ENCODE results near the gene RPS15A. TPM values are rescaled to one million over a fixed set of nuclear protein-coding genes. Genes with fewer than 3 reads are reported as not detected.

Gene RPS15A
- total RNA-seq, 4 donors from 2014 or later: 732 to 4,133 (median 2,636) TPM

DNA sequence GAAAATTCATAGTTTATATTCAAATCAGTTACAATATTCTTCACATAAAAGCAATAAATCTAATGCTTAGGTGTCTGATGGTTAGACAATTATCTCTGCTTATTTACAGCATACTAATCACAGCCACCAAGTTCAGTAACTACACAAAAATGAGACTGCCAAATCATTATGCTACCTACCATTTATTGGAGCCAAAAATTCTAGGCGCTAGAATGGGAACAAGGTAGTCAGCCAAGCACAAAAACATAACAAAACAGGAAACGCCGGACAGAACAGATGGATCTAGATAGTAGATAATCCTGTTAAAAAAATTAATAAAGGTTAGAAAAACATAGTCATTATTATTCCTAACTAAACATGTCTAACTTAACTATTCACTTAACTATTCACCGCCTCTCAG is 7.6 kb upstream of the RPS15A start:
- intact Hi-C loops (cut with DNase I): no loop called here
- Histone ChIP-seq H3K9me3 (no peaks in the 10 kb centered on the region), H3K4me1 (peaks cover 8 to 57% (median 32%) of the 10 kb centered on the region in 3 donors), H3K27ac (no peak overlapping the region), H3K4me3 (no peak overlapping the region), H3K36me3 (peaks cover 6 to 58% (median 20%) of the 10 kb centered on the region in 3 donors), H3K27me3 (no peaks in the 10 kb centered on the region)
- WGBS, 2 donors: 57 to 66% methylated on average over 4 of the region's 4 CpGs
- DNase-seq: no peak
- TF ChIP-seq, protein P1, sequence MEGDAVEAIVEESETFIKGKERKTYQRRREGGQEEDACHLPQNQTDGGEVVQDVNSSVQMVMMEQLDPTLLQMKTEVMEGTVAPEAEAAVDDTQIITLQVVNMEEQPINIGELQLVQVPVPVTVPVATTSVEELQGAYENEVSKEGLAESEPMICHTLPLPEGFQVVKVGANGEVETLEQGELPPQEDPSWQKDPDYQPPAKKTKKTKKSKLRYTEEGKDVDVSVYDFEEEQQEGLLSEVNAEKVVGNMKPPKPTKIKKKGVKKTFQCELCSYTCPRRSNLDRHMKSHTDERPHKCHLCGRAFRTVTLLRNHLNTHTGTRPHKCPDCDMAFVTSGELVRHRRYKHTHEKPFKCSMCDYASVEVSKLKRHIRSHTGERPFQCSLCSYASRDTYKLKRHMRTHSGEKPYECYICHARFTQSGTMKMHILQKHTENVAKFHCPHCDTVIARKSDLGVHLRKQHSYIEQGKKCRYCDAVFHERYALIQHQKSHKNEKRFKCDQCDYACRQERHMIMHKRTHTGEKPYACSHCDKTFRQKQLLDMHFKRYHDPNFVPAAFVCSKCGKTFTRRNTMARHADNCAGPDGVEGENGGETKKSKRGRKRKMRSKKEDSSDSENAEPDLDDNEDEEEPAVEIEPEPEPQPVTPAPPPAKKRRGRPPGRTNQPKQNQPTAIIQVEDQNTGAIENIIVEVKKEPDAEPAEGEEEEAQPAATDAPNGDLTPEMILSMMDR (IDR thresholded peaks at IDR 0.05): no peak
- no peak for TF ChIP-seq POLR2A (IDR thresholded peaks at IDR 0.05)

DNA sequence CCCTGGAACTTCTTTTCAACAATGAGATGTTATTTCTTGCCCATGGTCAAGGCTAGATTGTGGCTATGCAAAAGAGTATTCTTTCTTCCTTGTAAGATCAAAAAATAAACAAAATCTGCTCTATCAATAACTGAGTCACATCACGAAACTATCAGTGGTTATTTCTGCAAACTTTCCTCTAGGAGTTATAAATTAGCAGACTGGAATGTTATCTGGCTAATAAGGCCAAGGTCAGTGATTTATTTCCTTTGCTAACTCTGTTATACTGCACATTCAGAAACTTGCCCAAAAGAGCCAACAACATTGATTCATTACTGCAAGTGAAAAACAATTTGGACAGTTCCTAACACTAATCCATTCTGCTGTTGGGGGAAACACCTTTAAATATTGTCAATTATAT is 6.2 kb upstream of the RPS15A start:
- TF ChIP-seq POLR2A (IDR thresholded peaks at IDR 0.05): no peak
- TF ChIP-seq, protein P1 (IDR thresholded peaks at IDR 0.05): no peak
- 65 to 84% methylated on average over 1 of the region's 1 CpG for WGBS, 2 donors
- Histone ChIP-seq H3K27me3 (no peaks in the 10 kb centered on the region), H3K4me3 (no peak overlapping the region), H3K9me3 (no peaks in the 10 kb centered on the region), H3K36me3 (peaks cover 6 to 70% (median 20%) of the 10 kb centered on the region in 3 donors), H3K27ac (no peak overlapping the region), H3K4me1 (peaks cover 8 to 50% (median 27%) of the 10 kb centered on the region in 3 donors)
- intact Hi-C loops (cut with DNase I): no loop called here
- no peak for DNase-seq

DNA sequence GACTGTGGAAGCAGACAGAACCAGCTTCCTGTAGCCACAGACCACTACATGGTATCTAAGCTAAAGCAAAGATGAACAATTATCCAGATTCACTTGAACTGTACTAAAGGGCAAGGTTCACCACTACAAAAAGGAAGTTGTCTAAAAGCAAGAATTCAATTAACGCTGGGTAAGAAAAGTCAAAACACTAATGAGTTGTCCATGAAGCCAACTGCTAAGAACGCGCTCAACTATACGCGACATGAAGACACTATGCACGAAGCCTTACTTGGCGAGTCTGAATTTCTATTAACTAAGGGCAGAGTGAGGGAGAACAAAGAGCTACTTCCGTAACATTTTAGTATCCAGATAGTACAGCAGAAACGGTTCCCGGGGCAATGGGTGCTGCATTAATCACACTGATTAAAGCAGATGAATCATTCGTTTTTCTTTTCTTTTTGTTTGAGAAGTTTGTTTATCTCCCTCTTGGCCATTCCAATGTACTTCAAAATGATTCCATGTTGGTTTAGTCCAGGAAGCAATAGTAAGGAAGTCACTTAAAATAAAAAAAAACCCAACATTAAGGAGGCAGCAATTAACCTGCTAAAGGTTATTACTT is 2.8 kb upstream of the RPS15A start:
- intact Hi-C loops (cut with DNase I): no loop called here
- Histone ChIP-seq H3K36me3 (peaks cover 6 to 73% (median 20%) of the 10 kb centered on the region in 3 donors), H3K27me3 (no peaks in the 10 kb centered on the region), H3K27ac (peak overlapping the region in 3 of 4 donors; percentile 30 to 37 (median 34)), H3K4me1 (peaks cover 11 to 45% (median 27%) of the 10 kb centered on the region in 3 donors), H3K9me3 (no peaks in the 10 kb centered on the region), H3K4me3 (no peak overlapping the region)
- no peak for DNase-seq
- 53 to 64% methylated on average over 11 of the region's 11 CpGs for WGBS, 2 donors
- TF ChIP-seq, protein P1 (IDR thresholded peaks at IDR 0.05): no peak
- no peak for TF ChIP-seq POLR2A (IDR thresholded peaks at IDR 0.05)

DNA sequence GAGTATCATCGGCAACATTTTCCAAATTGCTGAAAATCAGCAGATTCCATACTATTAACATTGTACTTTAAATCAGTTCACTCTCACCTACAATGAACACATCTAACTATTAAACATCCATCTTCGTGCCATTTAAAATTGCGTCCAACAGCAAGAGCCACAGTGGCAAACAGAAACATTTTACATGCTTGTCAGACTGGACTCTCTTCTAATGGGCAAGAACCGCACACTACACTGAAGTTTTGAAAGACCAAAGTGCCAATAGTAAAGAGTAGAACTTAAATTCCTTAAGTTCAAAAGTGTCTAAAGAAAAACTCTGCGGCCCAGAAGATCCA is 652 bp downstream of the RPS15A start:
- H3K4me1 ChIP-seq: peaks cover 30 to 72% (median 56%) of the 10 kb centered on the region in 3 donors
- 0% methylated on average over 5 of the region's 5 CpGs for WGBS, 2 donors

More for the DNA sequence above, 652 bp downstream of the RPS15A start:
- H3K27me3 ChIP-seq: no peaks in the 10 kb centered on the region
- TF ChIP-seq, protein P1 (IDR thresholded peaks at IDR 0.05): no peak
- TF ChIP-seq POLR2A (IDR thresholded peaks at IDR 0.05): no peak
- DNase-seq: no peak
- no peaks in the 10 kb centered on the region for H3K9me3 ChIP-seq
- peaks cover 19 to 73% (median 31%) of the 10 kb centered on the region in 3 donors for H3K36me3 ChIP-seq
- H3K27ac ChIP-seq: peak overlapping the region; percentile 90 to 95 (median 93)
- intact Hi-C loops (cut with DNase I): no loop called here
- H3K4me3 ChIP-seq: peak overlapping the region; percentile 74 to 98 (median 90)
